ENCODE results near the gene PIR. TPM values are rescaled to one million over a fixed set of nuclear protein-coding genes. Genes with fewer than 3 reads are reported as not detected.

The PIR gene
- total RNA-seq, 1 experiment from 2014 or later, result 19.7 TPM

- no peaks in the 10 kb centered on the region for H3K4me1 ChIP-seq (ENCODE audit: control insufficient read depth, insufficient read depth, low read length)
- H3K27ac ChIP-seq (ENCODE audit: low read length), result no peak overlapping the region
- no peaks in the 10 kb centered on the region for H3K9me3 ChIP-seq (ENCODE audit: control insufficient read depth, insufficient read depth, low read depth, low read length)
- ATAC-seq (no peak), DNase-seq (ENCODE audit: low read depth, low spot score) (no peak)
- H3K36me3 ChIP-seq (ENCODE audit: control insufficient read depth, insufficient read depth, low read length), result no peaks in the 10 kb centered on the region
- in situ Hi-C loops (cut with HindIII; ENCODE audit: low pct_unique_long_range_greater_than_20kb, low sequenced_read_pairs) (no loop called here), intact Hi-C loops (cut with micrococcal nuclease; ENCODE audit: unreplicated experiment) (no loop called here)
- H3K4me3 ChIP-seq (ENCODE audit: low read depth in 2 of 2, low read length in 2 of 2), result no peak overlapping the region
- CTCF ChIA-PET, result no interaction called here
- no TSS peak for BruUV-seq (replicated peaks)
- POLR2A ChIA-PET, result no interaction called here
- H3K27me3 ChIP-seq (ENCODE audit: control insufficient read depth, insufficient read depth, low read length), result no peaks in the 10 kb centered on the region
- no peak for TF ChIP-seq TCF7L2 (IDR thresholded peaks at IDR 0.05; ENCODE audit: low read depth, low read length)
Observed at GRCh38 chrX:15474028-15474427, 19.1 kb downstream of the PIR start.

DNA sequence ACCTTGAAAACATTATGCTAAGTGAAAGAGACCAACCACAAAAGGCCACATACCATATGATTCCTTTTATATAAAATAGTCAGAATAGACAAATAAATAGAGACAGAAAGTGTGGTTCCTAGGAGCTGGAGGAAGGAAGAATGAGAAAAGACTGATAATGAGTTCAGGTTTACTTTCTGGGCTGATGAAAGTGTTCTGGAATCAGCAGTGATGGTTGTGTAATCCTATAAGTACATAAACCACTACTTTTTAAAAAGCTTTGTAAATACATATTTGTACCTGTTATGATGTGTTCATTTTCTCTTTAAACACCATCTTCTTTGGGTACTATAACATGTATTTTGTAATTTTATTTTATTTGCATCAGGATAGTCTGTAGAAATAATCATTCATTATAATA is 20.6 kb downstream of the PIR start:
- no TSS peak for BruUV-seq (replicated peaks)
- Histone ChIP-seq H3K4me1 (ENCODE audit: control insufficient read depth, insufficient read depth, low read length) (no peaks in the 10 kb centered on the region), H3K9me3 (ENCODE audit: control insufficient read depth, insufficient read depth, low read depth, low read length) (no peaks in the 10 kb centered on the region), H3K36me3 (ENCODE audit: control insufficient read depth, insufficient read depth, low read length) (no peaks in the 10 kb centered on the region), H3K27me3 (ENCODE audit: control insufficient read depth, insufficient read depth, low read length) (no peaks in the 10 kb centered on the region), H3K27ac (ENCODE audit: low read length) (no peak overlapping the region), H3K4me3 (ENCODE audit: low read depth in 2 of 2, low read length in 2 of 2) (no peak overlapping the region)
- in situ Hi-C loops (cut with HindIII; ENCODE audit: low pct_unique_long_range_greater_than_20kb, low sequenced_read_pairs), result no loop called here
- intact Hi-C loops (cut with micrococcal nuclease; ENCODE audit: unreplicated experiment), result no loop called here
- TF ChIP-seq SIN3A (IDR thresholded peaks at IDR 0.05; ENCODE audit: borderline replicate concordance, insufficient read depth, low read depth, low read length), result no peak
- TF ChIP-seq POLR2AphosphoS5 (IDR thresholded peaks at IDR 0.05; ENCODE audit: low read depth, low read length), result no peak
- TF ChIP-seq, protein P1, sequence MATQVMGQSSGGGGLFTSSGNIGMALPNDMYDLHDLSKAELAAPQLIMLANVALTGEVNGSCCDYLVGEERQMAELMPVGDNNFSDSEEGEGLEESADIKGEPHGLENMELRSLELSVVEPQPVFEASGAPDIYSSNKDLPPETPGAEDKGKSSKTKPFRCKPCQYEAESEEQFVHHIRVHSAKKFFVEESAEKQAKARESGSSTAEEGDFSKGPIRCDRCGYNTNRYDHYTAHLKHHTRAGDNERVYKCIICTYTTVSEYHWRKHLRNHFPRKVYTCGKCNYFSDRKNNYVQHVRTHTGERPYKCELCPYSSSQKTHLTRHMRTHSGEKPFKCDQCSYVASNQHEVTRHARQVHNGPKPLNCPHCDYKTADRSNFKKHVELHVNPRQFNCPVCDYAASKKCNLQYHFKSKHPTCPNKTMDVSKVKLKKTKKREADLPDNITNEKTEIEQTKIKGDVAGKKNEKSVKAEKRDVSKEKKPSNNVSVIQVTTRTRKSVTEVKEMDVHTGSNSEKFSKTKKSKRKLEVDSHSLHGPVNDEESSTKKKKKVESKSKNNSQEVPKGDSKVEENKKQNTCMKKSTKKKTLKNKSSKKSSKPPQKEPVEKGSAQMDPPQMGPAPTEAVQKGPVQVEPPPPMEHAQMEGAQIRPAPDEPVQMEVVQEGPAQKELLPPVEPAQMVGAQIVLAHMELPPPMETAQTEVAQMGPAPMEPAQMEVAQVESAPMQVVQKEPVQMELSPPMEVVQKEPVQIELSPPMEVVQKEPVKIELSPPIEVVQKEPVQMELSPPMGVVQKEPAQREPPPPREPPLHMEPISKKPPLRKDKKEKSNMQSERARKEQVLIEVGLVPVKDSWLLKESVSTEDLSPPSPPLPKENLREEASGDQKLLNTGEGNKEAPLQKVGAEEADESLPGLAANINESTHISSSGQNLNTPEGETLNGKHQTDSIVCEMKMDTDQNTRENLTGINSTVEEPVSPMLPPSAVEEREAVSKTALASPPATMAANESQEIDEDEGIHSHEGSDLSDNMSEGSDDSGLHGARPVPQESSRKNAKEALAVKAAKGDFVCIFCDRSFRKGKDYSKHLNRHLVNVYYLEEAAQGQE (IDR thresholded peaks at IDR 0.05; ENCODE audit: insufficient read depth in 1 of 2, low read depth in 2 of 2, low read length in 1 of 2), result no peak
- no peak for TF ChIP-seq TCF7L2 (IDR thresholded peaks at IDR 0.05; ENCODE audit: low read depth, low read length)
- TF ChIP-seq, protein P2, sequence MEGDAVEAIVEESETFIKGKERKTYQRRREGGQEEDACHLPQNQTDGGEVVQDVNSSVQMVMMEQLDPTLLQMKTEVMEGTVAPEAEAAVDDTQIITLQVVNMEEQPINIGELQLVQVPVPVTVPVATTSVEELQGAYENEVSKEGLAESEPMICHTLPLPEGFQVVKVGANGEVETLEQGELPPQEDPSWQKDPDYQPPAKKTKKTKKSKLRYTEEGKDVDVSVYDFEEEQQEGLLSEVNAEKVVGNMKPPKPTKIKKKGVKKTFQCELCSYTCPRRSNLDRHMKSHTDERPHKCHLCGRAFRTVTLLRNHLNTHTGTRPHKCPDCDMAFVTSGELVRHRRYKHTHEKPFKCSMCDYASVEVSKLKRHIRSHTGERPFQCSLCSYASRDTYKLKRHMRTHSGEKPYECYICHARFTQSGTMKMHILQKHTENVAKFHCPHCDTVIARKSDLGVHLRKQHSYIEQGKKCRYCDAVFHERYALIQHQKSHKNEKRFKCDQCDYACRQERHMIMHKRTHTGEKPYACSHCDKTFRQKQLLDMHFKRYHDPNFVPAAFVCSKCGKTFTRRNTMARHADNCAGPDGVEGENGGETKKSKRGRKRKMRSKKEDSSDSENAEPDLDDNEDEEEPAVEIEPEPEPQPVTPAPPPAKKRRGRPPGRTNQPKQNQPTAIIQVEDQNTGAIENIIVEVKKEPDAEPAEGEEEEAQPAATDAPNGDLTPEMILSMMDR (IDR thresholded peaks at IDR 0.05), result no peak
- DNase-seq (ENCODE audit: low read depth, low spot score) (no peak), ATAC-seq (no peak)
- ChIA-PET POLR2A (no interaction called here), CTCF (no interaction called here)

DNA sequence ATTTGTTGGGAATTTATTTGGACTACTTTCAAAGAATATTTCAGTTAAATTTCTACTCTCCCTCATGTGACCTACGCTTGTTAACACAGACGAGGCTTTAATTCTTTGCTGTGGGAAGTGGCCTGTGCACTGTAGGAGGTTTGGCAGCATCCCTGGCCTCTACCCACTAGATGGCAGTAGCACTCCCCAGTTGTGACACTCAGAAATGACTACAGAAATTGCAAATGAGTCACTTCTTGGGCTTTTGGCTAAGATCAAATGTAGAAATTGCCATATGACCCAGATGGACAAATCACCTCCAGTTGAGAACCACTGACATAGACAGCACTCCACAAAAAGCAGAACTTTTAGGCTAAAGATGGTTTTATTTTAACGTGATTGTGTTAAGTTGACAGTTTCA is 22.1 kb downstream of the PIR start:
- intact Hi-C loops (cut with micrococcal nuclease; ENCODE audit: unreplicated experiment), result no loop called here
- H3K9me3 ChIP-seq (ENCODE audit: control insufficient read depth, insufficient read depth, low read depth, low read length), result no peaks in the 10 kb centered on the region
- in situ Hi-C loops (cut with HindIII; ENCODE audit: low pct_unique_long_range_greater_than_20kb, low sequenced_read_pairs), result no loop called here
- no peaks in the 10 kb centered on the region for H3K4me1 ChIP-seq (ENCODE audit: control insufficient read depth, insufficient read depth, low read length)
- peak; percentile 69; the same call in 1 of the 2 replicates for ATAC-seq
- no peaks in the 10 kb centered on the region for H3K36me3 ChIP-seq (ENCODE audit: control insufficient read depth, insufficient read depth, low read length)
- BruUV-seq (replicated peaks), result no TSS peak
- no peak for TF ChIP-seq TCF7L2 (IDR thresholded peaks at IDR 0.05; ENCODE audit: low read depth, low read length)
- TF ChIP-seq, protein P2 (IDR thresholded peaks at IDR 0.05), result peak; percentile 81
- ChIA-PET POLR2A (no interaction called here), CTCF (no interaction called here)
- DNase-seq (ENCODE audit: low read depth, low spot score), result peak; percentile 36
- no peak overlapping the region for H3K27ac ChIP-seq (ENCODE audit: low read length)
- no peak overlapping the region for H3K4me3 ChIP-seq (ENCODE audit: low read depth in 2 of 2, low read length in 2 of 2)
- no peaks in the 10 kb centered on the region for H3K27me3 ChIP-seq (ENCODE audit: control insufficient read depth, insufficient read depth, low read length)

All from Panc1 (cell line).